Caki2 (cell line): ENCODE measurements around the gene TNNT2. TPM values are rescaled to one million over a fixed set of nuclear protein-coding genes. Genes with fewer than 3 reads are reported as not detected.

ENCODE experiments used
- DNase-seq: peaks from one replicate; pipeline ENCODE4 v3.0.0-alpha.2; 2015; ENCODE audit warnings: low read depth
- in situ Hi-C: cut with HindIII; loops from 2 replicates; pipeline ENCODE4 v1.10.0; 2016; ENCODE audit warnings: low sequenced_read_pairs, low pct_unique_long_range_greater_than_20kb, mixed read lengths
- total RNA-seq: library from RNA; depleted of rRNA; stranded (reverse); fragments of >200 nt; shearing (Covaris generic); gene quantifications from 2 replicates; pipeline ENCODE4 v1.2.3, GENCODE V29; 2014; ENCODE audit warnings: low replicate concordance

Gene TNNT2
- total RNA-seq, 1 experiment from 2014 or later, result not detected

DNA sequence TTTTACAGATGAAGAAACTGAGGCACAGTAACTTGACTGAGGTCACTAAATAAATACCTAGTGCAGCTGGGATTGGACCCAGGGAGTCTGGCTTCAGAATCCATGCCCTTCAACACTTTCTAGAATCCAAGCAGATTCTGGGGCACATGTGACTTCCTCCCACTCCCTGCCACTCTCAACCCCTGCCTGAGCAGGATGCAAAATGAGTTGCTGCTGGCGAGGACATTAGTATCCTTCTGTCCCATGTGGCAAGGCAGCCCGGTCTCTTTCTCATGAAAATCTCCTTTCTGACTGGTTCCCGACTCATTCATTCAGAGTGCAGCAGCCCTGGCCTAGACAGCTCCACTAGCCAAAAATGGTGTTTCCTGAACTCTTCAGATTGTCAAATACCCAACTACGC, 28.4 kb downstream of the TNNT2 start:
- in situ Hi-C loops, result no loop called here
- no peak for DNase-seq

DNA sequence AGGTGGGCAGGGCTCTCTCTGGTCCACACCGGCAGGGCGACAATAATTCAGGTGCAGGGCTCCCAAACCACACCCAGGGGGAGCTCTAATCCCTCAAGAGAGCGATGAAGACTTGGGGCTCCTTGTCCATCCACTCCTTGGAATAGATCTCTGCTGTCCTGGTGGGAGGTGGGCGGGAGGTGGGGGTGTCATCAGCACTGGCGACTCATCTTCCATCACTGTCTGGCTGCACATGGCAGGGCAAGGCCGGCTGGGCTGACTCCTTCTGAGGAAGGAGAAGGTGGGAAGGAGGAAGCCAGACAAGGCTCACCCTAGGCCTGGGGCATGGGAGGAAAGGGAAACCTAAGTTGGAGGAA, 29.3 kb downstream of the TNNT2 start:
- in situ Hi-C loops, result no loop called here
- peak; percentile 24 for DNase-seq

DNA sequence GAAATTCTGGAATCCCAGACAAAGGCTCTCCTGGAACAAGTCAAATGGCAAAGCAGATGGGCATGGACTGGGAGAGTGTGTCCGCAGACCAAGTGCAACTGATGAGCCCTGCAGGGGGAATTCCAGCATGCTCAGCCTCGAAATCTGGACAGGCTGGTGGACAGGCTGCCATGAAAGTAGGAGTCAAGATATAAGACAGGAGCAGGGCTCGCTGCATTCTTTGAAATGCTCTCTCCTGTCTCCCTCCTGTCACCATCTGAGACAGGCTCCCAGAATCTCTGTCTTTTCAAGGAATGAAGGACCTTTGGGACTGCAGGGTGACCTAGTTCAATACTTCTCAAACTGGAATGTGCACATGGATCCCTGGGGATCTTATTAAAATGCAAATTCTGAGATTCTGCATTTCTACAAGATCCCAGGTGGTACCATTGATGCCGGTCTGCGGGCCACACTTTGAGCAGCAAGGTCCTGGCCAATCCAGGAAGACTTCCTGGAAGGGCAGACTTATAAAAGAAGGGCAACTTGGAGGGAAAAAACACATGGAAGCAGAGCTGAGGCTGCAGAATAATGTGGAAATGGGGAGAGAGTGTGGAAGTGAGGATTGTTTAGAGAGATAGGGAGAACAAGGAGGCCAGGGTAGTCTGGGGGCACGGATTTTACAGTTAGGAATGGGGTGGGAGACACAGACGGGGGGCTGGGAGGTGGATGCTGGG, 29.8 kb downstream of the TNNT2 start:
- in situ Hi-C loops, result no loop called here

GRCh38 chr1:201346987-201347386, 30.5 kb downstream of the TNNT2 start:
- in situ Hi-C loops, result no loop called here
- no peak for DNase-seq

More for the DNA sequence above, 29.8 kb downstream of the TNNT2 start:
- DNase-seq, result no peak

DNA sequence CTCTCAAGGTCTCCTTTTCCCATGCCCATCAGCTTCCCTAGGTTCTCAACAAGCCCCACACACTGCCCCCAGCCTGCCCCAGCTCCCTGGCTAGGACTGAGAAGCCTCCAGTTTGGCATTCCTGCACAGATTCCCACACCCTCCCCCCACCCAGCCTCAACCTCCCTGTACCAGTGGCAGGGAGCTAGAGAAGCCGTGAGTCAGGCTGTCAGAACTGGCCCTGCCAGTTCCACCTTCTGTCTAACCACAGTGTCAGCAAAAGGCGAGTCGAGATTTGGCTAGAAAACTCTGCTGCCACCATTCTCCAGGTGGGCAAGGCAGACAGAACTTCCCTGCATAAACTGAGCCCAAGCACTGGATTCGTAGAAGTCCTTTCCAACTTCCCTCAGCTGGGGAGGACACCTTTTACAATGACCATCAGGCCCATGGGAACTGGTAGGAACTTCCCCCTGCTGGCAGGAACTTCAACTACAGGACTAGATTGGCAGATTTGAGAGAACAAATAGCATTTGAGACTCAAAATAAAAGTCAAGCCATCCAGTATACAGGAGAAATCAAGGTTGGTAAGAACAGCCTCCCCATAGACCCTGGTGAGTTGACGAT, 31.0 kb downstream of the TNNT2 start:
- peak; percentile 41 for DNase-seq
- in situ Hi-C loops, result no loop called here

GRCh38 chr1:201345081-201345355, 32.5 kb downstream of the TNNT2 start:
- in situ Hi-C loops, result no loop called here
- no peak for DNase-seq

DNA sequence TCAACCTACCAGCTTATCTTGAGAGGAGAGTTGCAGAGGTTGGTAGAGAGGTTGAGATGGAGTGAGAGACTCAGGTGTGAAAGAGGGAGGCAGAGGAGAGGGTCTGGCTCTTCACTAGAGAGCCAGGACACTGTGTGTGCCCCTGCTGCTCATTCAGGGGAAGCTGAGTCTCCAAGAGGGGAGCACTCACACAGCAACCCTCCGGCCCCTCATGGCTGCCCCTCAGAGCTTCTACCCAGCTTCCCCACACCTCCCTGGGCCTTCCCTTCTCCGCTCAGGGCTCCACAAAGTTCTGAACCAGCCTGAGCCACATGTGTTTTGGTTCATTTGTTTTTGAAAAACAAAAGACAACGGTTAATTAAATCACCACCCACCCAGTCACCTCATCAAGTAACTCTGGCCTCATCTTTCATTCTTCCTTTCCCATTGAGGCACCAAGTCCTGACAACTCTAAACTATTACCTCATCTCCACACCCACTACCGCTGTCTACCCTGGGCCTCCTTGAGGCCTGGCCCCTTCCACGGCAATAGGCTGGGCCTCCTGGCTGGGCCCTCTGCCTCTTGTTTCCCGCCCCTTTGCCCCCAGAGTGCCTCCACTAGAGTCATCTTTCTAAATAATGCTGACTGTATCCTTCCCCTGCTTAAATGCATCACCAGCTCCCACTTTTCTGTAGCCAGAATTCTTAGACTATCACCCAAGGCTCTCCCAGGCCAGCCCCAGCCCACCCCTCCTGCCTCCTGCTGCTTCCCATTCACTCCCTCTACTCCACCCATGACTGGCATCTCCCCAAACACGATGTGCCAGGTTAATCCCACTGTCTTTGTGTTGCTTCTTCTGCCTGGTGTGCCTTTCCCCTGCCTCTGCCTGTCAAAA, 33.0 kb downstream of the TNNT2 start:
- in situ Hi-C loops, result no loop called here
- no peak for DNase-seq

- in situ Hi-C loops, result no loop called here
- no peak for DNase-seq
Measured at GRCh38 chr1:201341377-201341776, 36.1 kb downstream of the TNNT2 start.

GRCh38 chr1:201336711-201337450, 40.6 kb downstream of the TNNT2 start:
- no peak for DNase-seq
- in situ Hi-C loops, result no loop called here

GRCh38 chr1:201335901-201336300, 41.6 kb downstream of the TNNT2 start:
- in situ Hi-C loops, result no loop called here
- no peak for DNase-seq

DNA sequence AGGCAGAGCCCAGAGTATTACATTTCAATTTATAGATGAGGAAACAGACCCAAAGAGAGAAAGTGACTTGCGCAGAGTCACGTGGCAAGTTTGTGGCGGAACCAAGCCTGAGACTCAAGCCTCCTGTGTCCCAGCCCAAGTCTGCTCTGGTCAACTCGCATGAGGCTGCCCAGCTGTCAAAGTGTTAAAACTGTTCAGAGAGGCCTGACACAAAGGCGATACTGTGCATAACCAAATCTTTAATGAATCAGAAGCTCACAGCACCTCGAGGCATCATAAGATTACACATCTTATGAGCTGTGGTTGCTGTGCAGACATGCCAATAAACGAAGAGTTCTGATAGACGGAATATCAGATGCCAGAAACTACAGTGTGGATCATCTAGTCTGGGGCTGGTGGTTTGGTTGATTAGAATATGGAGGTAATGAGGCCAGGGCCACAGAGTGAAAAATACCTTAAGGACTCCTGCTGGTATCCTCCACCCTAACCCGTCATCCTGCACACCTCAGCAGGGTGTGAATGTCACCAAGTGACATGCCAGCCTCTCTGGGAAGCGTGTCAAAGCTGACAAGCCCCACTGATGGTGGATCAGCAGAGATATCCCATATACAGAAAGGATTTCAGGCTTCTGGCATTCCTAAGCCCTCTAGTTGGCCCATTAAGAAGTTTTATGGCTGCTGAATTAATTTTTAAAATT, 42.2 kb downstream of the TNNT2 start:
- no peak for DNase-seq
- in situ Hi-C loops, result no loop called here

DNA sequence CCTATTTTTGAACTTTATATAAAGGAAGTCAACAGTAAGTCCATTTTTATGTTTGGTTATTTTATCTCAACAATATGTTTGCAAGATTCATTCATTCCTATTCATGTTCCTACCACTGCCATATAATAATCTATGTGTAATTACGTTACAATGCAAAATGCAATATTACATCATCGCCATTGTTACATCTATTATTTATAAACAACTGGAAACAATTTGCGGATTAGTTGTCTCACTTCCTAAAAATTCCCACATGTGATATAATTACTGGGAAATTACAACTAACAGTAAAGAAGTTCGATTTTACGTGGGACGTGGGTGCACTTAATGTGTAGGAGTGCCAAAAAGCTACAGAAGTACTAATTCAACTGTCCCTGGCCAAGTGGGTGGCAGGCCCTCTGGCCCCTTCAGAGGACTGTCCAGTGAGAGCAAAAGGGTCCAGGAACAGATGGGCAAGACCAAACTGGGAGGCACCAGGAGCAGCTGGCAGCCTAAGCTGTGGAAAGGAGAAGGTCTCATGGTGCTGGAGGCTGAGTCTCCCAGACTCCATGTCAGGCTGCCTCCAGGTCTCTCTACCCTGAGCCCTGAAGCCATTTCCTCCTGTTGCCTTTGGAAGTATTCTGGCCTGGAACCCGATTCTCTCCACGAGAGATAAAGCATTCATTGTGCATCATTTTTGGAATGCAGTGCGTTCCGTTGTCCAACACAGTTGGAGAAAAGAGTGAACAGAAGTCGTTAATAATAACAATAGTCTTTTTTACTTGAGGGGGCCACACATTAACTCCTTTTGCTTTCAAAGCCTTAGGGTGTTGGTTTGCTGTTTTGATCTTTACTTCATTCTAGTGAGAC, 42.9 kb downstream of the TNNT2 start:
- in situ Hi-C loops, result no loop called here
- no peak for DNase-seq

DNA sequence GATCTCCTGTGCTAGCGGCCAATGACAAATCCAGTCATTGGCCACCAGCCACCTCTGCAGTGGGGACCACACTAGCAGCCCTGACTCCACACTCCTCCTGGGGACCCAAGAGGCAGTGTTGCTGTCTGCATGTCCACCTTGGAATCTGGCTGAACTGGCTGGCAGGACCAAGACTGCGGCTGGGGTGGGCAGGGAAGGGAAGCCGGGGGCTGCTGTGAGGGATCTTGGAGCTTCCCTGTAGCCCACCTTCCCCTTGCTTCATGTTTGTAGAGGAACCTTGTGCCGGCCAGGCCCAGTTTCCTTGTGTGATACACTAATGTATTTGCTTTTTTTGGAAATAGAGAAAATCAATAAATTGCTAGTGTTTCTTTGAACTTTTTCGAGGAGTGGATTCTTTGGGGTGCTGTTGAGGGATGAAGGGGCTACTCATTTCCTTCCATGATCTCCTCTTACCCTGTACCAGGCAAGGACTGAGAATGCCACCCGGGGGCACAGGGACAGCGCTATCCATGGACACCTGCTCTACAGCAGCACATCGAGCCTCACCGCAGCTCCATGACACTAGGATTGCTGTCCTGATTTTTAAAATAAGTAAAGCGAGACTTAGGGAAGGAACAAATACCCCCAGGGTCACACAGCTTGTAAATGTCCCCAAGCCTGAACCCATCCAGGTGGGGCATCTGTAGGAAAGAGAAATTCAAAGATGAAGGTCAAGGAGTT, 44.7 kb downstream of the TNNT2 start:
- in situ Hi-C loops, result no loop called here
- no peak for DNase-seq

DNA sequence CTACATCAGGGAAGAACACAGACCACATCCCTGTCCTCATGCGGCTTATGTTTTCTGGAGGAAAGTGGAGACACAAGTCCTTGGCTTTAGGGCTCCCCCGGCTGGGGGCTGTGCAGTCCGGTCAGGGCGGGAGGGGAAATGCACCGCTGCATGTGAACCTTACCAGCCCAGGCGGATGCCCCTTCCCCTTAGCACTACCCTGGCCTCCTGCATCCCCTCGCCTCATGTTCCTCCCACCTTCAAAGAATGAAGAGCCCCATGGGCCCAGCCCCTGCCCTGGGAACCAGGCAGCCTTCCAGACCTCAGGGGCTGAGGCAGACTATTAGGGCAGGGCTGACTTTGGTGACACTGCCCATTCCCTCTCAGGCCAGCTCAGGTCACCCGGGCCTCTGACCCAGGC, 45.5 kb downstream of the TNNT2 start:
- DNase-seq, result no peak
- in situ Hi-C loops, result no loop called here

DNA sequence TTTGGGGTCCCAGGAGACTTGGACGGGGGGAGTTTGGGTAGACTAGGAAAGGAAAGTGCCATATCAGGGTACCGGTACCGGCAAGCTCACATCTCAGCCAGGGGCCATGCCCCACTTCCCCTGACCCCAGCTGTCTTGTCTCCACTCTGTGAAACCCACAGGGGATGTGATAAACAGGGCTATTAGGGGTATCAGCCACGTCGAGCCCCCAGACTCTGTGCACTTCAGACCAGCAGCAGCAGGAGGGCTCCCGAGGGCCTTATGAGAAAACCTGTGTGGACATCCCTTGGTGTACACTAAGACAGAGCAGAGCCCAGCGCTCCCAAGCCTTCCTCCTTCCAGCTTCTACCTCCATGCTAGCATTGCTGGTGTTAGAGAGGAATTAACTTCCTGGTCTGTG, 46.3 kb downstream of the TNNT2 start:
- no peak for DNase-seq
- in situ Hi-C loops, result no loop called here

- no peak for DNase-seq
- in situ Hi-C loops, result no loop called here
Measured at GRCh38 chr1:201330541-201330940, 46.9 kb downstream of the TNNT2 start.

DNA sequence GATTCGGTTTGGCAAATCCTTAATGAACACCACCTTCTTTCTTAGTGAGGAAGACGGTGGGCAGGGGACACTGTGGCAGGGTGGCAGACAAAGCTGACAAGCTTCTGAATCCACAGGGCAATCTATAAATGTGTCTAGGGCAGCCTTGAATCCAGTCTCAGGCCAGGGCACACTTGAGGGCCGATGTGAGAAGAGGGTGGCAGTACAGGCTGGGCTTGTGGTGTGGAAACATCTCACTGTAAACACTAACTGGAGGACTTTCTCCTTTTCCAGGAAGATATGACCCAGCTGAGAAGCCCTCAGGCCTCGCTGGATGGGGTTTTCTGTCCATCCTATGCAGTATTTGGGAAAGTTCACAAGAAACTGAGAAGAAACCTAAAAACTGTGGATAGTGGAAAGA, 47.7 kb downstream of the TNNT2 start:
- in situ Hi-C loops, result no loop called here
- no peak for DNase-seq
